KBM-7 (cell line): Measurements from ENCODE around the gene COMP.

Experiments
- DNase-seq: peaks from one replicate; pipeline ENCODE4 v3.0.0-alpha.2; 2015
- in situ Hi-C: fragments of 300-500 bp; cut with MboI; formaldehyde crosslinking; loops from 2 replicates; pipeline ENCODE4 v1.14.3; 2020; ENCODE audit warnings: low sequenced_read_pairs, low pct_unique_long_range_greater_than_20kb, mixed read lengths

The COMP gene

DNA sequence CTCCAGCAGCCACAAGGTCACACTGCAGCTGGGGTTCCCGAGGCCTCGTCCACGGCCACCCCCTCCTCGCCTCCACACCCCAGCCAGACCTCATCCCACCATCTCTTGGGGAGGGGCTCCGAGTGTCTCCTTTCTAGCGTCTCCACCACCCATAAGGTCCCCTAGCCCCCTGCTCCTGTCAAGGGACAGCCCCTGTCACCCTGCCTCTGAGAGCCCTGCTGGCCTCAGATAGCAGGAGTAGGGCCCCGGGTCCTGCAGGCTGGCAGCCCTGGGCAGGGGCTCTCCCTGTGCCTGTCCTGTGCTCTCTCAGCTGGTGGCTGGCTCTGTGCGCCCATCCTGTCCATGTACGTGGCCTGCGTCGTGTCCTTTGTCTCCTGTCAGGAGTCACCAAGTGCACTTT is 17.0 kb downstream of the COMP start:
- no peak for DNase-seq
- in situ Hi-C loops = no loop called here

DNA sequence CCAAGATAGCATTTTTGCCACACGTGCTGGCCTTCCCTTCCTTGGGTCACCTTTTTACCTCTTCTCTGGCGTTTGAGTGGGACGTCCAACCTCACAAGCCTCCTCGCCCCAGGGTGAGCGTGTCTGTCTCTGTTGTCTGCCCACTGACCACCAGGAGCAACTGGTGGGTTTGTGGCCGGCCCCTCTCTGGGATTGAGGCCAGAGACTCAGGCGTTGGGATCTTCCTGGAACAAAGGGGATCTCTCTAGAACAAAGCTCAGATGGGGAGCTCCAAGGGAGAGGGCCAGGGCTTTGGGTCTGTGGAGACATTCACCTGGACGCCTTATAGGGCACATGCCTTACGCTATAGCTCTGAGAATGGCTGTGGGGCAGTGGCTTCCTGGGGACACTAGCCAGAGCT is 17.4 kb downstream of the COMP start:
- in situ Hi-C loops = no loop called here
- DNase-seq = no peak

GRCh38 chr19:18772620-18773587 is 18.2 kb downstream of the COMP start:
- in situ Hi-C loops = no loop called here
- DNase-seq = no peak

GRCh38 chr19:18771328-18772242 is 19.5 kb downstream of the COMP start:
- no peak for DNase-seq
- in situ Hi-C loops = no loop called here

DNA sequence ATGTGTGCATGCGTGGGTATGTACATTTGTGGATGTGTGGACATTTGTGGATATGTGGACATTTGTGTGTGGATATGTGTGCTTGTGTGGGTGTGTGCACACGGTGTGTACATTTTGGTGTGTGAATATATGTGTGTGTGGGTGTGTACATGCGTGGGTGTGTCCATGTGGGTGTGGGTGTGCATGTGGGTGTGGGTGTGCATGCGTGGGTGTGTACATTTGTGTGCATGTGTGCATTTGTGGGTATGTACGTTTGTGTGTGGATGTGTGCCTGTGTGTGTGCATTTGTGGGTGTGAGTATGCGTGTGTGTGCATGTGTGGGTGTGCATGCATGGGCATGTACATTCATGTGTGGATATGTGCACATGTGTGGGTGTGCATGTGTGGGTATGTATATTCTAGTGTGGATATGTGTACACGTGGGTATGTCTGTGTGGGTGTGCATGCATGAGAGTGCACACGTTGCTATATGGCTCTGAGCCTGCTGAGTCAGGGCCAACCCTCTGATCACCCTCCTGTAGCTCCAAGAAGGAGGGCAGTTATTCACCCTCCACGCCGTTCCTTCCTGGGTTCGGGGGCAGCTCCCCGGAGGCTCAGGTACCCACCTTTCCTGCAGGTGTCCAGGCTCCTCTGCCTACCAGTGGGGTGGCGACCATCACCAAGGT is 20.3 kb downstream of the COMP start:
- in situ Hi-C loops = no loop called here

DNA sequence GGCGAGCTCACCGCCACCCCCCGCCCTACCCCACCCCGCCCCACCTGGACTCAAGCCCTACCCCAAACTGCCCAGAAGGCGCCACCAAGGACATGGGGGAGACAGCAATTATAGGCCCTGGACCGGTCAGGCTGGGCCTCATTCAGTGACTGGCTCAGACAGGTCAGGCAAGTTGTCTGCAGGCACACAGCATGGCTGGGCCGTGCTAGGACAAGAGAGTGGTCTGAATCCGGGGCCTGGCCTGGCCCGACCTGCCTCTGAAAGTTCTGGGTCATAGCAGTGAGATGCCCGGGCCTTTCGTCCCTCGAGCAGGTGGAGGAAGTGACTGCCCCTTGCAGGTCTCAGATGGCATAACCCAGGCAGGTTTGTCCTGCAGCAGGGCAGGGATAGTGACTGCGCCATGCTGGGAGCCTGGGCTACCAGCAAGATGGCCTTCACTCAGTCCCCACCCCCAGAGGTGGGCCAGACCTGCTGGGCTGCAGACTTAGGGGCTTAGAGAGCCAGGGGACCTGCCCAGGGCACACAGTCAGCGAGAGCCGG is 21.0 kb downstream of the COMP start:
- in situ Hi-C loops = no loop called here
- no peak for DNase-seq

More for the DNA sequence above, 20.3 kb downstream of the COMP start:
- no peak for DNase-seq

- in situ Hi-C loops = no loop called here
- DNase-seq = no peak
Measured at GRCh38 chr19:18768997-18769891, 21.9 kb downstream of the COMP start.

- DNase-seq = no peak
- in situ Hi-C loops = no loop called here
Measured at GRCh38 chr19:18768046-18768771, 22.9 kb downstream of the COMP start.

DNA sequence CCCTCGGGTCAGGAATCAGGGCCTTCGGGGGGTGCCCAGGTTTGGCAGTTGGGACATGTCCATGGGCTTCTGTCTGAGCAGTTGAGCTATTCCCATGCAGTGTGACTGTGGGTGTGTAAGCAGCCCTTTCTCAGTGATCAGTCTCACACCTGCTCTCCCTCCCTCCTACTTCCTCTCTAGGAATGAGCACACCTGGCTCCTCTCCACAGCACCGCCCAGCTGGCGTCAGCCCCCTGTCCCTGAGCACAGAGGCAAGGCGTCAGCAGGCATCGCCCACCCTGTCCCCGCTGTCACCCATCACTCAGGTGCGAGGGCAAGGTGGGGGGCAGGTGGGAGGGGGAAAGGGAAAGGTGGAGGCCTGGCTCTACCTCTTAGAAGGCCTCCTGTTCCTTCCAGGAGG is 25.9 kb downstream of the COMP start:
- no peak for DNase-seq
- in situ Hi-C loops = no loop called here

DNA sequence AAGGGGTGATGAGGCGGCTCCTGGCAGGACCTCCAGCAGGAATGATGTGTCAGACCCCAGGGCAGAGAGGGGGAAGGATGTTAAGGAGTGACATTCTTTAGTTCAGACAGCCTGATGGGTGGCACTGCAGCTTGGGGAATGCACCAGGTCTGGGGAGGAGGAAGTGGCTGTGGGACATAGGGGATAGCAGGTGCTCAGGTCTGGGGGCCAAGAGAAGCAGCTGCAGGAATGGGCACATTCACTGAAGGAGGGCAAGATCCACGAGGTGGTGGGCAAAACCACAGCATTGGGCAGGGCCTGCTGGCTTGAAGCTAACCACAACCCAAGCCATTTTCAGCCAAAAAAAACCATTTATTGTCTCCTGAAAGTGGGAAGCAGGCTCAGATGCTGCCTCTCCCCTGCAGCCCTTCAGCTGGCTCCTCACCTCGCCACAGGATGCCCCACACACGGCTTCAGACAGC is 26.5 kb downstream of the COMP start:
- in situ Hi-C loops = no loop called here

DNA sequence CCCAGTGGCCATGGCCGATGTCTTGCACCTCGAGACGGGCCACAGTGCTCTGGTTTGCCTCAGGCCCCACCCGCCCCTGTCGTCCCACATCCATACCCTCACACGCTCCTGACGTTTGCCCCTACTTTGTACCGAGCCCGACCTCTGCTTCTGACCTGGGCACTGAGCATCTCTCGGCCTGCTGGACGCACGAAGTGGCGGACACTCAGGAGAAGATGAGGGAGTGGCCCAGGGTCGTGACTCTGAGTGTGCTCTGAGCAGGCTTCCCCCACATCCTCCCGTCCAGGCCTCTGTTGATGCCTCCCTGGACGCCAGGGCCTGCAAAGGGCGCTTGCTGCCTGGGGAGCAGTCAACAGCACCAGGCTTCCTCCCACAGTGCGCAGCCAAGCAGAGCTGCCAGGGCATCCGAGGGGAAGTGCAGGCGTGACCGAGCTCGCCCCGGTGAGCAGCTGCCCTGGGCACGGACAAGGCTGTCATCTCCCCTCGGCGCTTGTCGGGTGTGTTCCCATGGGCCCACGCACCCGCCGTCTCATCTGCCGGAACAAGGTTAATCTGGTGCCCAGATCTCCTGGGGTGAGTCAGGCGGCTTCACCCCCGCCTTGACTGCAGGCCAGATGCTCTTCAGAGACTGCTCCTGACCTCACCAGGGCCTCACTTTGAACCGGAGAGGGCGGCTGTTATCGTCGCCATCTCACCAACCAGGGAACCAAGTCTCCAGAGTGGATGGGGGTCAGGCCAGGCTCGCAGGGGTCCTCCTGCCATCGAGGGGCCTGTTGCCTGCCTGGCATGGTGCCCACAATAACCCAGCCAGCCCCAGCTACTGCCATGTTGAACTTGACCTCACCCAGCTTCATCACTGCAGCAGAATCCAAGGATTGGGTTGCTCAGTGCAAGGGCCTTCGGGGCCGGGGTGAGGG is 27.2 kb downstream of the COMP start:
- no peak for DNase-seq
- in situ Hi-C loops = no loop called here

More for the DNA sequence above, 26.5 kb downstream of the COMP start:
- DNase-seq = no peak

DNA sequence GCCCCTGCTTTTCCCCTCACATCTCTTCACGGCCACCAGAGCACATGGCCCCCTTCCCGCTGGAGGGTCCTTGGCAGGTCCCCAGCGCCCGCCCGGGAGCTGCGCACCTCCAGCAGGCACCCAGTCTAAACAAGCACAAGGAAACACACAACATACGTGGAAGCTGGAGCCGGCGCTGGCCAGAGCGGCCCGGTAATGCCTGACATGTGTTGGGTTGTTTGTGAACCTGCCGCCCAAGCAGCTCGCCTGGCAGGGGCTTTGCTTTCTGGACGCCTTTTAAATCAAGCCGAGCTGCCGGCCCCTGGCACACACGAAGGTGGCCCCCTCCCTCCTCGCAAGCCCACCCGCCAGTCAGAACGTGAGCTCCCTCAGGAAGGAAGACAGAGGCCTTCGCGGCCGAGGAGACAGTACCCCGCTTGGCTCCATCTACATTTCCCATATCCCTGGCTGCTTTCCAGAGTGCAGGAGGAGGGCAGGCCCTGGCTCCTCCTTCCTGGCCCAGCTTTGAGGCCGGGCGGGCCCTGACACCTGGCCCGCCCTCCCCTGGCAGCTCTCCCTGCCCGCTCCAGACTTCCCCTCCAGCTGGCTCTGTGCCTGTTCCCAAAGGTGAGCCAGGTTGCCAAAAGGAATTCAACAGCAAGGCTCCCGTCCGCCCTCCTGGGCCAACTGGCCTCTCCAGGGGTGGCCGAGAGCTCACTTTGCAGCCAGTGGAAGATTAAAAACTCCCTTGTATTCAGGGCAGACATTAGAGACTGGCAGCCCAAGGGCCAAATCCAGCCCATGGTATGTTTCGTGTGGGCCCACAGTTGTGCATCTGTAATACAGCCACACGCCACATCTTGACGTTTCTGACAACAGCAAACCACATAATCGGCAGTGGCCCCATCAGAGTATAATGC is 28.7 kb downstream of the COMP start:
- no peak for DNase-seq
- in situ Hi-C loops = no loop called here

- in situ Hi-C loops = no loop called here
- no peak for DNase-seq
Measured at GRCh38 chr19:18761531-18762110, 29.5 kb downstream of the COMP start.

- in situ Hi-C loops = no loop called here
- no peak for DNase-seq
Measured at GRCh38 chr19:18760440-18761383, 30.4 kb downstream of the COMP start.
